Occipital lobe (tissue), 3 donors: ENCODE measurements around the gene SAPCD2. TPM values are rescaled to one million over a fixed set of nuclear protein-coding genes. Genes with fewer than 3 reads are reported as not detected.

Experiments
- DNase-seq: peaks from one replicate; lab custom pipeline; 2025; lab: John Stamatoyannopoulos, UW
- small RNA-seq: library from RNA; depleted of rRNA; stranded (forward); fragments of <200 nt; gene quantifications from one replicate; pipeline ENCODE3, GENCODE V24; 2014
- total RNA-seq: library from RNA; depleted of rRNA; stranded (reverse); fragments of >200 nt; gene quantifications from one replicate; pipeline ENCODE4 v1.2.3, GENCODE V29; 2014

SAPCD2 gene
- total RNA-seq, 1 donor from 2014 or later: 1.6 TPM

GRCh38 chr9:137019891-137020683 is 50.3 kb downstream of the SAPCD2 start:
- no peak for DNase-seq

GRCh38 chr9:137018761-137019559 is 51.4 kb downstream of the SAPCD2 start:
- DNase-seq: no peak

DNA sequence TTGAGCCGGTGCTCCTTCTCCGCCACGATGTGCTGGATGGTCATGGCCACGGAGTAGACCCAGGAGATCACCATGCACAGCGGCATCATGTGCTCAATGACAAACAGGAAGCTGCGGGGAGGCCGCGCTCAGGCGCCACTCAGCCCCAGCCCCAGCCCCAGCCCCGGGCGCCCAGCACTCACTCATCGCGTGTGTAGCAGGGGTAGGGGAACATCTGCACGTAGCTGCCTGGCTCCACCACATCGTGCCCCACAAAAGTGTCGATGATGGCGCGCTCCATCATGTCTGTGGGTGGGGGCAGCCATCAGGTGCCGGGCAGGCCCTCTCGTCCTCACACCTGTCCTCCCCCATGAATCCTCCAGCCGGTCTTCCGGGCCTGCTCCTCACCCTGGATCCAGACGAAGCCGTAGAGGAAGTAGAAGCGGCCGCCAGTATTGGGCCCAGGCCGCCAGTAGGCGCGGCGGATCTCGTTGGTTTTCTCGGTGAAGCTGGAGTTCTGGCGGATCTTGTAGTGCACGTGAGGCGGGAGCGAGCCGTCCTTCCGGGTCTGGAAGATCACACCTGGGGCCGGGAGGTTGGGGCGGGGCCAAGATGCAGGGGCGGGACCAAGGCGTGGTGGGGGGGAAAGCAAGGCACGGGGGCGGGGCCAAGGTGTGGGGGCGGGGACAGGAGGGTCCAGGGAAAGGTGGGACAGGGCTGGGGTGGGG is 52.4 kb downstream of the SAPCD2 start:
- DNase-seq: no peak

DNA sequence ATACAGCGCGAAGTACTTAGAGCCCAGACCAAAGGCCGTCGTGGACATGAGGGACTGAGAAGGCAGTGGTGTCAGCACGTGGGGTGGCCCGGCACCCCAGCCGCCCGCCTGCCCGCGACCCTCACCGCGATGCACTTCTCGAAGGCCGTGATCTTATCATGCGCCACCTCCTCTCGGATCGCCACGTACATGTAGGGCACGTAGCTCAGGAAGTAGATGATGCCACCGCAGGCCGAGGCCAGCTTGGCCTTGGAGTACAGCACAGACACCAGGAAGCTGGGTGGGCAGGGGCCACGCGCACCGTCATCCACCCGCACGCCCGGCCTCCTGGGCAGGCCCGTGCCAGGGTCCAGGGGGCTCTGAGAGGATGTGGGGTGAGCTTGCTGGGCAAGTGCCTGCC is 53.3 kb downstream of the SAPCD2 start:
- DNase-seq: no peak

- no peak for DNase-seq
These were observed 53.9 kb downstream of the SAPCD2 start for GRCh38 chr9:137016436-137016835.

- no peak for DNase-seq
These were observed 54.4 kb downstream of the SAPCD2 start for GRCh38 chr9:137015976-137016375.

DNA sequence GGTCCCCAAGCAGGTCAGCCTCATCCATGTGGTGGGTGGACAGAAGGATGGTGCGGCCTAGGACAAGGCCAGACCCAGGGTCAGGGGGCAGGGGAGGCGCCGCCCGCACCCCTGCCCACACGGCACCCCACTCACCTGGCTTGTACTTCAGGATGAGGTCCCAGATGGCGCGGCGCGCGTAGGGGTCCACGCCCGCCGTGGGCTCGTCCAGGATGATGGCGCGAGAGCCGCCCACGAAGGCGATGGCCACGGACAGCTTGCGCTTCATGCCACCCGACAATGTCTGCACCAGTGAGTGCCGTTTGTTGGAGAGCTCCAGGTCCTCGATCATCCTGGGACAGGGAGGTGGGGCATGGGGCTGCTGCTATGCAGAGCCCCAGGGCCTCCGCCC is 54.8 kb downstream of the SAPCD2 start:
- DNase-seq: no peak

DNA sequence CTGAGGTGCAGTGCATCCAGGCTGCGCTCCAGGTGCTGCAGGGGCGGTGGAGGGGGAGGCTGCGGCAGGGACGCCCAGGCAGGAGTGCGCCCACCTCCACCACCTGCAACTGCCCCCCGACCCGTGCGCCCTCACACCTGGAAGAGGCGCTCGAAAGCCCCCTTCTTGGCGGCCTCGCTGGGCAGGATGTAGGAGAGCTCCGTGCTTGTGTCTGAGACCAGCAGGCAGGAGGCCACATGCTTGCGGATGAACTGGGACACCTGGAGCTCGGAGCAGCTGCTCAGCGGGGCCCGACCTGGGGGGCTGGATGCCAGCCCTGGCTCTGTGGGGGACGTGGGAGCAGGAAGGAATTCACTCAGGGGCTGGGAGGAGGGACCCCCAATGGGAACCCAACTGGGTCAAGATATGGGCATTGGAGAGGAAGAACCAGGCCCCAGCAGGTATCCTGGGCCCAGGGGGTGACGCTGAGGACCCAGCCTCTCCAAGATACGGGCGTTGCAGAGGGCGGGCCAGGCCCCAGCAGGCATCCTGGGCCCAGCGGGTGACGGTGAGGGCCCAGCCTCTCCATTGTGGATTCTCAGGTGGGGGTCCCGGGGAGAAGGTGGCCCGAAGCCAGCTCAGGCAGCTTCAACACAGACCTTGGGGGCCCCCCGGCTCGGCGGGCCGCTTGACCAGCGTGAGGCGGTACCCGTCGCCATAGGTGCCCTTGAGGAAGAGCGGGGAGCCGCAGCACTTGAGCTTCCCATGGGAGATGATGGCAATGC is 55.4 kb downstream of the SAPCD2 start:
- DNase-seq: no peak

DNA sequence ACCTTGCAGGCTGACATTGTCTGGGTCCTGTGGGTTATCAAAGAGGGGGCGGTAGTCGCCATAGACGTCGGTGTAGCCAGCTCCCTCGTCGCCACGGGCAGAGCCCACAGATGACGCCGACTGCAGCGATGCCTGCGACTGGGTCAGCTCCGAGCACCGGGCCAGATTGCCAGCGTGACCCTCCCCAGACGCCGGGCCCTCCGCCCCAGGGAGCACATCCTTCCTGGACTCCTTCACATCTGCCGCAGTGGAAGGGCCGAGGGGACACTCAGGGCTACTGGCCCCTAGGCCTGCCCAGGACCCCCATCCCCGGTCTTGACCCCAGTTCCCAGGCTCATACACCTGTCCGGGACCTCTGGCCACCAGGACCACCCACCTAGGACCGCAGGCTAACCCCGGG is 56.2 kb downstream of the SAPCD2 start:
- DNase-seq: no peak

DNA sequence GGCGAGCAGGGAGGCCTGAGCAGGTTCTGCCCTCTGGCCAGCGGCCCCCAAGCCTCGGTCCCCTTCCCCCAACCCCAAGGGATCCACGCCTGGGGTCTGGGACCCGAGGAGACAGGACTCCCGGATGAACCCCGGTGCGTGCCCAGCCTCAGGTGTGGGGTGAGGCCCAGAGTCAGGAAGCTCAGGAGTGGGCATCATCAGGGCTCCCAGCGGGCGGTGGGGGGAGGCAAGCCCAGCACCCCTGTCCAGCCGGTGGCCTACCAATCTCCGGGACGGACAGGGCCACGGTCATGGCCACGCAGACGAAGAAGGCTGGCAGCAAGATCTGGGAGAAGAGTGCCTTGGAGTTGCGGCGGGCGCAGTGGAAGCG is 56.8 kb downstream of the SAPCD2 start:
- no peak for DNase-seq

DNA sequence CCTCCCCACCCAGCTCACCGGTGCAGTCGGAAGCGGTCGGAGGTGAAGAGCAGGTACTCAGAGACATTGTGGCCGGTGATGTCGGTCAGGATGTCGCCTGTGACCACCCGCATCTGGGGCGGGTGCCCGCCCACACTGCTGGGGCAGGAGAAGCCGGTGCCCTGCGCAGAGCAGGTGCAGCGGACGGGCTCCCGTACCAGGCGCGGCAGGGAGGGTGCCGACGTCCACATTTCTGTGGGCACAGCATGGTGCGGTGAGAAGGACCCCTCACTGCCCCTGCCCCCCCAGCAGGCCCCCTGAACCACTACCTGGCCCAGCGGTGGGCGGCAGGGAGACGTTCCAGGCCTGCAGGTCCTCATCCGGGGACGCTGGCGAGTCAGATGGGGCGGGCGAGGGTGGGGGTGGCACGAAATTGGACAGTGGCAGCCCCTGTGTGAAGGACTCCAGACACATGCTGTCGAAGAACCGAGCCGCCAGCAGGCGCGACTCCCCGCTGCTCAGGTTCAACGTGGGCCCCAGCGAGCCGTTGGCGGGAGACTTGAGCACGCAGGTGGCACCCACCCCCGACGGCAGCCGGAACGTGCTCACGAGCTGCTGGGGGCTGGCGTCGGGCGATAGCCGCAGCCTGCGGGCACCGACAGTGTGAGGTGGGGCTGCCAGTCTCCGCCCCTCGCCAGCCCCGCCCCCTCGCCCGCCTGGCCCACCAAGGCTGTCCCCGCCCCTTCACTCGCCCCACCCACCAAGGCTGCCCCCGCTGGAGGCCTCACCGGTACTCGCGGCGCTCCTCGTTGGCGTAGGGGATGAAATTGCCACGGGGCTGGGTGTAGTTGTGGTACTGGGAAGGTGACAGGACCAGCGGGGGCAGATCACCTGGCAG is 57.4 kb downstream of the SAPCD2 start:
- DNase-seq: no peak

Small RNAs within 50 kb of the gene (small RNA-seq; reads per million reads assigned to genes)
- not detected for gene RF00153

Other genes with a start within 250 kb of the SAPCD2 start
- 0.94 TPM for gene AJM1, start 228.1 kb downstream of the SAPCD2 start, total RNA-seq
- 76.9 TPM for gene PHPT1, start 221.1 kb downstream of the SAPCD2 start, total RNA-seq
- gene MAMDC4, start 218.2 kb downstream of the SAPCD2 start, total RNA-seq: 2.5 TPM
- gene EDF1, start 204.2 kb downstream of the SAPCD2 start, total RNA-seq: 96.2 TPM
- gene TRAF2, start 184.0 kb downstream of the SAPCD2 start, total RNA-seq: 8.9 TPM
- 53.7 TPM for gene FBXW5, start 125.8 kb downstream of the SAPCD2 start, total RNA-seq
- gene C8G, start 125.3 kb downstream of the SAPCD2 start, total RNA-seq: not detected
- gene LCN12, start 118.3 kb downstream of the SAPCD2 start, total RNA-seq: not detected
- gene PTGDS, start 93.1 kb downstream of the SAPCD2 start, total RNA-seq: 52.1 TPM
- gene LCNL1, start 87.6 kb downstream of the SAPCD2 start, total RNA-seq: 0.16 TPM
- 13.6 TPM for gene PAXX, start 78.1 kb downstream of the SAPCD2 start, total RNA-seq
- 0.31 TPM for gene CLIC3, start 74.0 kb downstream of the SAPCD2 start, total RNA-seq
- 20.9 TPM for gene ABCA2, start 42.3 kb downstream of the SAPCD2 start, total RNA-seq
- gene FUT7, start 38.5 kb downstream of the SAPCD2 start, total RNA-seq: not detected
- 15.3 TPM for gene NPDC1, start 24.4 kb downstream of the SAPCD2 start, total RNA-seq
- 0.16 TPM for gene ENTPD2, start 16.5 kb downstream of the SAPCD2 start, total RNA-seq
- gene UAP1L1, start 7.0 kb upstream of the SAPCD2 start, total RNA-seq: 0.31 TPM
- gene MAN1B1, start 16.4 kb upstream of the SAPCD2 start, total RNA-seq: 38.5 TPM
- gene DPP7, start 44.2 kb upstream of the SAPCD2 start, total RNA-seq: 17.6 TPM
- gene GRIN1, start 68.6 kb upstream of the SAPCD2 start, total RNA-seq: 31.2 TPM
- 0.62 TPM for gene LRRC26, start 99.5 kb upstream of the SAPCD2 start, total RNA-seq
- gene TMEM210, start 101.5 kb upstream of the SAPCD2 start, total RNA-seq: not detected
- 19.3 TPM for gene ANAPC2, start 118.0 kb upstream of the SAPCD2 start, total RNA-seq
- 13.4 TPM for gene SSNA1, start 118.1 kb upstream of the SAPCD2 start, total RNA-seq
- 4.7 TPM for gene TPRN, start 130.2 kb upstream of the SAPCD2 start, total RNA-seq
- 42.9 TPM for gene TMEM203, start 135.1 kb upstream of the SAPCD2 start, total RNA-seq
- 2.8 TPM for gene NDOR1, start 135.1 kb upstream of the SAPCD2 start, total RNA-seq
- gene RNF208, start 151.7 kb upstream of the SAPCD2 start, total RNA-seq: 1.4 TPM
- not detected for gene CYSRT1, start 154.6 kb upstream of the SAPCD2 start, total RNA-seq
- gene RNF224, start 156.9 kb upstream of the SAPCD2 start, total RNA-seq: not detected
- 0.16 TPM for gene SLC34A3, start 160.3 kb upstream of the SAPCD2 start, total RNA-seq
- 68.9 TPM for gene TUBB4B, start 170.7 kb upstream of the SAPCD2 start, total RNA-seq
- not detected for gene STPG3, start 180.7 kb upstream of the SAPCD2 start, total RNA-seq
- gene NELFB, start 184.8 kb upstream of the SAPCD2 start, total RNA-seq: 44.8 TPM
- gene TOR4A, start 207.2 kb upstream of the SAPCD2 start, total RNA-seq: 0.31 TPM
- gene NRARP, start 231.7 kb upstream of the SAPCD2 start, total RNA-seq: 3.6 TPM